Activated CD4-positive, alpha-beta T cell treated with anti-CD3 and anti-CD28 coated beads, Interleukin-2, amount 50 U/mL, for 4 hours (primary cell): ENCODE results near the gene FBXL17.

Experiments
- DNase-seq, 2 experiments: peaks; one replicate each; pipeline ENCODE4 v3.0.0-alpha.2; 2020

Gene FBXL17

DNA sequence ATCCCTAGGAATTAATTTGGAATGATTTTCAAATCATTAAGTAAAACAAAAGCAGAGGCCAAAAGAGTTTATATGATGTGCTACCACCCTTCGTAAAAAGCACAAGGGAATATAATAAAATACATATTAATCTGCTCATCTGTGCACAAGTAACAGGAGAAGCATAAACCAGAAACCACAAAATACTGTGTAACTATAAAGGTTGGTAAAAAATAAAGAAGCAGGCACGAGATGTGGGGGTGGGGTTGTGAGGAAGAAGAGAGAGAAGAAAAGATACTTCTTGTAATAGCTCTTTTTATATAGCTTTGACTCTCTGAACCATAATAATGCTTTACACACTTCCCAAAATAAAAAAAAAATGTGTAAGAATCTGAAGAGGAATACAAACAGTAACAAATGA is 496.3 kb downstream of the FBXL17 start:
- no peak for DNase-seq

DNA sequence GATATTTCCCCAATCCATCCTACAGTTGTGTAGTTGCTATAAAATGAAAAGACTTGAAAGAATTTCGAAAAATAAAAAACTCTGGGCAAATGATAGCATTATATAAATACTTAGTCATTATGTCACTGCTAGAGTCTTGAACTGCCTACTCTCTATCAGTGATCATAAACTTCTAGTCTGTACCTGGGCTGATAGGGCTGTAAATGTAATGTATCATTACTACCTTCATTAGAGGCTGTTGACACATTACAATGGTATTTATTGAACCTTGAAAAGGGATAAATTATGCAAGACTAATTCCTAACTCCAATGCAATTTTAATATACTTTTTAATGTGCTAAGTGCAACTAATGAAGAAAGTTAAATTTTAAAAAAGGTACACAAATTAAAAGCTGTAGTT is 497.0 kb downstream of the FBXL17 start:
- no peak for DNase-seq

DNA sequence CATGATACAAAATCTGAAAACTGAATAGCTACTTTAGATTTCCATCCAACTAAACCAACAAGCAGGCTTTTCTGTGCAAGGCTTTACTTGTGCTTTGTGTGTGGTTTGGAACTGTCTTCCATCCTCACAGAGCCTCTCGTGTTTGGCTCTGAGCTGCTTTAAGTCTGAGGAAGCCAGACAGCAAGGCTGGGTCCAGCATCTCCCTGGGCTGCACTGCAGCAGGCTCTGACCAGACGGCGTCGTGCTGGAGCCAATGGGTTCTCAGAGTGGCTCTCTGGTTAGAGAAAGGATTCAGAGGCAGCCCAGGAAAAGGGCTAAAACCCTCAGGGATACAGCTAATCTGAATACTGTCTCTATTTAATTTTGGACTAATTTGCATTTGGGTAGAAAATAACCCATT is 503.2 kb downstream of the FBXL17 start:
- DNase-seq = no peak

DNA sequence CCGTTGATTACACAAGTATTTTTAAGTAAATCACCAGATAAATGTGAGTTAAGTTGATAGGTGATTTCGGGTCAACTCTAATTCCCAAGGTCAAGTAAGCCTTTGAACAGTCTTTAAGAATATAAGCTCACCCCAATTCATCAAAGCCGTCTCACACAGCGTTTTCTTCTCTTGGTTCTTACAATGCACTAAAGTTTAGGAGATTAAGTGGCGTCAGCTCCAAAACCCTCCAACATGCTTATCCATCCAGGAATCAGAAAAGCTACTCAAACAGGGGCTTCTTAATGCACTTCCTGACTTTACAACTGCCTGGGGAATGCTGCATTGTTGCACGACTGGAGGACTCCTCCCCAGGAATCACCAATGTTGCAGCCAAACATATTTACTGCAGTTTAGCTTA is 505.0 kb downstream of the FBXL17 start:
- no peak for DNase-seq

- DNase-seq = no peak
Observed at GRCh38 chr5:107876261-107876660, 505.6 kb downstream of the FBXL17 start.

DNA sequence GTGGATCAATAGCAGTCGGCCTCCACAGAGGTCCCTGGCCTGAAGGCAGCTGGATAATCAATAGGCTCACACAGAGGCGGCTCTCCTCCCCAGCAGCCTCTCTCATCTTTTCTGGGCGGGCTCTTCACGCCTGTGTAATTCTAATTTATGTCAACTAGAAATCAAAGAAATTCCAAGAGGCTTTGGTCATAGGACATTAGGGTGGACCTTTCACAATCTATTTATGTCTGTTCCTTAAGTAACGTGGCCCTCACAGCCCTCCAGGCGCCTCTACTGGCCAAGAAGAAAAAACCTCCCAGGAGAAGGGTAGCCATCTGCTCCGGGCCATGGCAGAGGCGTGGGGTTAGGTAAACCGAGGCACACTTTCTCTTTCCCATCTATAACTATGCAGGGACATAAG is 506.1 kb downstream of the FBXL17 start:
- DNase-seq = no peak

DNA sequence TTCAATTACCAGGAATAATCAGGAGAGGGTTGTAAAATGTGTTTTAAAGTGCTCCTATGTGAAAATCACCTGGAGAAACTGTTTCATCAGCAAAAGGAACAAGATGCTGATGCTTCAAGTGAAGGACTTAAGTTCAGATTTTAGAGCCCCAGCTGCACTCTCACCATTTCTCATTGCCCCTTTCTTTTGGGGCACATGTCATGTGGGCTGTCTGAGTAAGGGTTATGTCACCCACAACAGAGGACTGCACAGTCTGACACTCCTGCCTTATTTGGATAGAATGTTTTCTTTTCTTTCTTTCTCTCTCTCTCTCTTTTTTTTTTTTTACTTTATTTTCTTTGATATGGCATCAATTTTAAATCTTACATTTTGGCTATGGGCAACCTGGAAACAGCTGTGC is 507.1 kb downstream of the FBXL17 start:
- DNase-seq = no peak

DNA sequence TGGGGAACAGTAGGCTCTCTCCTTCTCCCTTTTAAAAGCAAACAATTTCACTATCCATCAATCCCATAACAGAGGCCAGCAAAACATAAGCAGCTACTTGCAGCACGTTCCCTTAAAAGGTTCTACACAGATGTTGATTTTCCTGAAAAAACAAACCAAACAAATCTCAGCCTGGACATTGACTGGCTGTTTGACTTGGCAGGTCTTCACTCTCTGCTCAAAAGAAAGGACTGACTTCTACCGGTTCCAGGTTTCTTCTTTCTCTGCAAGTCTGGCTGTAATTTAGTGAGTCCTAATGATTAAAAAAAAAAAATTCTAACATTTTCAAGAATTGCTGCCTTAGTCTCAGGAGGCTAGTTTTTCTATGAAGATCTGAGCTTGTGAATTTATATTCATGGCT is 508.0 kb downstream of the FBXL17 start:
- DNase-seq = no peak

DNA sequence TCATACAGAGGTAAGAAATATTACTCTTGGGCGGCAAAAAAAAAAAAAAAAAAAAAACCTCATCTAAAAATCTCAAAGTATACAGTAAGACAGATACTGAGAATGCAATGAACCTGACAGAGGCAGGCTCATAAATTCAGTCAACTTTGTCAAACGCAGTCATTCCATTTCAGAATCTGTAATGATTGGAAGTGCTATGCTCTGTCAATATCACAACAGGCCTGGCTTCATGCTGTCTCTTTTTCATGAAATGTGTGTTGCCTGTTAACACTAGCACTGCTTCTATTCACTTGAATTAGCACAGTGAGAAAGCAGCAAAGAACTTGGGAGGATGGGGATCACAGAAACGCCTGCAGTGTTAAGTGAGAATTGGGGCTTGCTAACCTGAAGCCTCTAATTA is 510.9 kb downstream of the FBXL17 start:
- DNase-seq = no peak

GRCh38 chr5:107869438-107870115 is 512.3 kb downstream of the FBXL17 start:
- DNase-seq = no peak

- no peak for DNase-seq
Observed at GRCh38 chr5:107868650-107869409, 513.1 kb downstream of the FBXL17 start.

DNA sequence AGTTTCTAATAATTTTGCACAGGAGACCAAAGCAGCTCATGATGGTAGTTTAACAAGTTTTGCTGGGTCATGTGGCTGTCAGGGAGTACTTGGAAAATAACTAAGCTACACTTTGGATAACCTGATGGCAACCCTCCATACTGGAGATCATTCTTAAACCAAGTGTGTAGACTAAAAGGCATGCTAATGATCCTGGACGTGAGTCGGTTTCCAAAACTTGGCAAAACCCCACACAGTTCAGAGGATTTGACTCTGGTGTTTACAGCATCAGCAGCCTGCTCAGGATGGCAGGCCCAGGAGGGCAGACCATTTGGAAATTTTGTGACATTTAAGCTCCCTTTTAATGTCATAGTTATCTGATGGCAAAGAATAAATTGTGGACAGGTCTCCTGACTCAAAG is 514.6 kb downstream of the FBXL17 start:
- DNase-seq = no peak

GRCh38 chr5:107864793-107865192 is 517.1 kb downstream of the FBXL17 start:
- DNase-seq = no peak

DNA sequence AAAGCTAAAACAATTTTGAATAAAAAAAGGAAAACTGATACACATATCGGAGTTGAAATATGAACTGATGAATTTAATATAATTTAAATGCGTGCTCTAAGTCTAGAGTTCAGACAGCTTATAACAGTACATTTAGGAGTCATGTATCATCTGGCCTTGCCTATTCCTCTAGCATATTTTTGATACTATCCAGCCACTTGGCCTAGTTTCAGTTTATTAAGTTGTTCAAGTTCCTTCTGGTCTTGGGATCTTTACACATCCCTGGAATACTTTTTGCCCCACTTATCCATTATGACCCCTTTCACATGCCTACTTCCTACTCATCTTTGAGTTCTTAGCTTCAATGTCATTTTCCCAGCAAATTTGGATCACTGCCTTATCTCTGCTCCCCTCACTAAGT is 518.8 kb downstream of the FBXL17 start:
- DNase-seq = no peak

- no peak for DNase-seq
Observed at GRCh38 chr5:107861565-107861964, 520.3 kb downstream of the FBXL17 start.

DNA sequence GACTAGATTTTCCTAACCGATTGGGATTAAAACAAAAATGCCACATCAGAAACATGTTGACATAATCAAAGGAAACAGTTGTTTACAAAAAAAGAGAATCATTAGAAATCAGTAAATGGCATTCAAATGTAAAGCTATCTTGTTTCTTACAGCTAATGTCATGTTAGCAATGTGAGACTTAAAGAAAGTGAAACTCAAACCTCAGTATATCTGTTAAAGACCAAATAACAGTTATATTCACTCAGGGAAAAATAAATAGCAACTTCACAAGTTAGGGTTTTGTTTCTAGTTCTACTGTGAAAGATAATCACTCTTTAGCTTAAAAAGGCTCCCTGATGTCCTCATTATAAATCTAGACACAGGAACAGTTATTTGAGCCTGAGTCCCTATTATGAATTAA is 521.9 kb downstream of the FBXL17 start:
- DNase-seq = no peak

DNA sequence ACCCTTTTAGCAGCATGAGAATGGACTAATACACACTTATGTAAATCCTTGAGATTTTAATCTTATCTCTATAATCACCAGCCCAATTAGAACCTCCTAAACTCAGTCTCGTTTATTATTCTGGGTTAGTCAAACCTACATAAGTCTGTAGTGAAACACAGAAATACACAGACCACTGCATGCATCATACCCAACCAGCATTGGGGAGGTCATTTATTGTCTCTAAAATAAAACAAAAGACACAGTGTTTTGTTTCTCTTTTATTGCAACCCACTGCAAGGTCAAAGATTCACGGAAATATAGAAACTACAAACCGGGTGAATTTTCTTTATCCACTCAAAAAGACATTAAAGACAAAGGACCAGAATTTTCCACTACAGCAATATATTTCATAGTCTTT is 523.1 kb downstream of the FBXL17 start:
- DNase-seq = no peak

DNA sequence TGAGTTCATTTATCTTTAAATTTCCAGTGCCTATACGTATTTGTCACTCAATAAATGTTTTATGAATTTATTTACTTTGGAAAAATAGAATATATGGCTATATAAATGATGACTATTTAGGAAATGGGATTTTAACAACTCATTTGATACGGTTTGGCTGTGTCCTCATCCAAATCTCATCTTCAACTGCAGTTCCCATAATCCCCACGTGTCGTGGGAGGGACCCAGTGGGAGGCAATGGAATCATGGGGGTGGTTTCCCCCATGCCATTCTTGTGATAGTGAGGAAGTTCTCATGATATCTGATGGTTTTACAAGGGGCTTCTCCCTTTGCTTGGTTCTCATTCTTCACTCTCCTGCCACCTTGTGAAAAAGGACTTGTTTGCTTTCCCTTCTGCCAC is 523.6 kb downstream of the FBXL17 start:
- DNase-seq = no peak

- no peak for DNase-seq
Observed at GRCh38 chr5:107857785-107858184, 524.1 kb downstream of the FBXL17 start.

- DNase-seq = no peak
Observed at GRCh38 chr5:107855171-107855570, 526.7 kb downstream of the FBXL17 start.

GRCh38 chr5:107853696-107854095 is 528.2 kb downstream of the FBXL17 start:
- DNase-seq = no peak

DNA sequence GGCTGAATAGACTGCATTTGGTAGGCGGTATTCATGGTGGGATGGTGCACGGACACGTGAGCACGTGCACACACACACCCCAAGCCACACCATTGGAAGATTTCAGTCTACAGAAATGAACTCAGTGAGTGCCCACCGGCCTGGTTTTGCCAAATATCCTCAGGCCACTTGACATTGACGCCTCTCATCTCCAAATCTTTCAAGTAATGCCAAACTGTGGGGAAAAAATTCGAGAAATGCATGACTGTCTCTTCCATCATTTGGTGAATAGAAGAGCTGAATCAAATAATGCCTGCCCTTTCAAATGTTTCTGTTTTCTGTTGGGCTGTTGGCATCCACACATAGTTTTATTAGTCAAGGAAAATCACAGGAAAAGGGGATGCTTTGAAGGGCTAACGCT is 528.9 kb downstream of the FBXL17 start:
- no peak for DNase-seq

- DNase-seq = no peak
Observed at GRCh38 chr5:107849118-107849517, 532.8 kb downstream of the FBXL17 start.

DNA sequence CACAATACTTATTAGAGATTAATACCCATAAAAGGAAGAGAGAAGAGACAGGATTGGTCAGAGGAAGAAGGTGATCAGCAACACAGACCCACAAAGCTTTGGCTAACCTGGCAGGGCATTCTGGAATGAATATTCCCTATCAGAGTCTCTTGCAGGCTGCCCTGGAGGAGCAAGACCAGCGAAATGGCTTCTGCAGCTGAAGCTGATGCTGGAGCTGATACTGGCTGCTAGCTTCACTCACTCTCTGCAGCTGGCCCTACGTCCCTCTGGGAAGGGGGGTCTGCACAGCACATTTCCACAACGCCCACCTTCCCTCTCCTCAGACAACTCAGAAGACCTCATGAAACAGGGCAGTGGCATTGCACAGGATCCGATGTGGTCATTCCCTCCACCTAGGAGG is 541.3 kb downstream of the FBXL17 start:
- DNase-seq = no peak

DNA sequence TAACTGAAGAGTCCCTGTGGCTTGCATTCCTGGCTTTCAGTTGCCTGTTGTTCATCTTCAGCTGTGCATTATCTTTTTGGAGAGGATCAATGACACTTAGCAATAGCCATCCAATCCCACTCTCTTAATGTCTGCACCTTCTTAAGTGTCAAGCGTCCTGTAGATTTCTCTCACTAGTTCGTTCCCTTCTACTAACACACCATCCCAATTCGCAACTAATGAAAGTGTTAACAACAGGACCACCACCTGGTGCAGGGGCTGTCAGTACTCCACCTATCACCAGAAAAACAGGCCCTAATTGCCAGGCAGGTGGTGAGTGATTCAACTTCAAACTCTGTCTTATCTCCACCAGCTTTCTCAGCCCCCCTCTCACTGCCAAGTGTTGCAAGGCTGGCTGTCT is 541.7 kb downstream of the FBXL17 start:
- DNase-seq = no peak
